GM19452 (cell line): ENCODE results near the gene CLN6.
"Not testable (repeated sequence)": the region's sequence is repeated elsewhere in the genome, so short reads cannot be mapped to it uniquely, and the experiment has no call there.

Source experiments
- ATAC-seq: cut with Tn5 transposase; IDR thresholded peaks from one replicate; pipeline ENCODE4 v1.9.1; 2021; ENCODE audit not compliant: unreplicated experiment

The CLN6 gene

DNA sequence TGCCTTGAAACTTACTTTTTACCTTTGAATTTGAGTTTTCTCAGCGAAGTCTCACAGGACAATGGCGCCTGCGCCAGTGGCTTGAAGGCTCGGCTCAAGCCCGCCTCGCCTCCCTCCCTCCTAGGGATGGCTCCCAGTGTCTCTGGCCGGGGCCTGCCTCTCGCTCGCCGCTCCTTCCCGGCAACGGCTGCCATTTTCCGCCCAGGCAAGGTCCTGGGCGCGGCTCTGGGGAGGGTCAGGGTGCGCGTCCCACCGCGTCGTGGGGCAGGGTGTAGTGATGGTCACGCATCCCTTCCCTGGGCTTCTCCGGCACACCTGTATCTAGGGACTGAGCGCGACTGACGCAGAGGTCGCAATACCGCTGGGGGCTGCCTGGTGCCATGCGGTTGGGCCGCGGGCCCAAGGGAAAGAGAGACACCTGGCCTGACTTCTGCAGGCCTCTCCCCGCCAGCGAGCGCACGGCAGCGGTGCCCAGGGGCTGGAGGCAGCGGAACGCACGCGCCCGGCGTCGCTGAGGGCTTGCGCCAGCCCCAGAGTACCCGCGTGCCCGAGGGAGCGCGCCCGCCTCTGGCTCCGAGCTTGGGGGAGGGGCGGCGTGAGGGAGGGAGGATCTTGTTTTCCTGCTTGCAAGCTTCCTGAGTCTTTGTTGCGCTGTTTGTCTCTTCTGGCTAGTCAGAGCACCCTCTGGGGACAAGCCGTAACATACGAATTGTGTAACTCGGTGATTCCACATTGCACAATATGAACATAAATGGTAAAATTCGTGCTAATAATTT, 27.3 kb upstream of the CLN6 start:
- no peak for ATAC-seq

DNA sequence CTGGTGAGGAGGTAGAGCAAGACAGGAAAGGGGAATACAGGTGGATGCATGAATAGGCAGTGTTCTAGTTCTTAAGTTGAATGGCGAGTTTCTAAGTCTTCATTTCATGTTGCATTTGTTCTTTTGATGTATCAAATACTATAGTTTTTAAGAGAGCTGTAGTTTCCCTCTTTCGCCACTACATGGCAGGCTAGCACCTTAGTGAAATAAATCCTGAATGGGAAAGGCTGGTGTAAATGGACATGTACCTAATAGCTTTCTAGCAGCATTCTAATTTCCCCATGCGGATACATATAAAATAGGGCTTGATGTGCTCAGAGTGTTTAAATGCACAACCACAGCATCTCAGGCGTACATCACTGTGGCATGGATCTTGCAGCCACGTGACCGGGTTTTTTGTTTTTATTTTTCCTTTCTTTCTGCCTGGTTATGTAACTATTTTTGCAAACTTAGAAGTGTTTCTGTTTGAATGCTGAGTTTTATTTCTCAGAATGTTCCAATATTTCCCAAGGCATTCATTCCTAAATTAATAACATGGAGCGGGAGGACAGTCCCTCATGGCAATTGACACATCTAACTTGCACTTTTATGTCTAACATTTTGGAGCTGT, 23.5 kb upstream of the CLN6 start:
- ATAC-seq, result no peak

DNA sequence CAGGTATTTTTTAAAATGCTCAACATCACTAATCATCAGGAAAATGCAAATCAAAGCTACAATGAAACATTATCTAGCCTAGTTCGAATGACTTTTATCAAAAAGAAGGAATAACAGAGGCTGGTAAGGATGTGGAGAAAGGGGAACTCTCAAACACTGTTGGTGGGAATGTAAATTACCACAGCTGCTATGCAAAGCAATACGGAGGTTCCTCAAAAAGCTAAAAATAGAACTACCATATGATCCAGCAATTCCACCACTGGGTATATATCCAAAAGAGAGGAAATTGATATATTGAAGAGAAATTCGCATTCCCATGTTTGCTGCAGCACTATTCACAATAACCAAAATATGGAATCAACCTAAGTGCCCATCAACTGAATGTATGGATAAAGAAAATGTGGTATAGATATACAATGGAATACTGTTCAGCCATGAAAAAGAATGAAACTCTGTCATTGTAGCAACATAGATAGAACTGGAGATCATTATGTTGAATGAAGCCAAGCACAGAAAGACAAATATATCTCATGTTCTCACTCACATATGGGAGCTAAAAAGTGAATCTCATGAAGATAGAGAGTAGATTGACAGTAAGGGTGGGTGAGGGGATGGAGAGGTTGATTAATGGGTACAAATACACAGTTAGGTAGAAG, 19.7 kb upstream of the CLN6 start:
- no peak for ATAC-seq

DNA sequence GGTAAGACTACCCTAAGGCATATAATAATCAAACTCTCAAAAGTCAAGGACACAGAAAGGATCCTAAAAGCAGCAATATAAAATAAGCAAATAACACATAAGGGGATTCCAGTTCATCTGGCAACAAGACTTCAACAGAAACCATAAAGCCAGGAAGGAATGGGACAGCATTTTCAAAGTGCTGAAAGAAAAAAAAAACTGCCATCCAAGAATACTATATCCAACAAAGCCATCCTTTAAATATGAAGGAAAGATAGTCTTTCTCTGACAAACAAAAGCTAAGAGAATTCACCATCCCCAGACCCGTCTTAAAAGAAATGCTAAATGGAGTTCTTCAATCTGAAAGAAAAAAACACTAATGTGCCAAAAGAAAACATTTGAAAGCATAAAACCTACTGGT, 14.7 kb upstream of the CLN6 start:
- ATAC-seq, result no peak

DNA sequence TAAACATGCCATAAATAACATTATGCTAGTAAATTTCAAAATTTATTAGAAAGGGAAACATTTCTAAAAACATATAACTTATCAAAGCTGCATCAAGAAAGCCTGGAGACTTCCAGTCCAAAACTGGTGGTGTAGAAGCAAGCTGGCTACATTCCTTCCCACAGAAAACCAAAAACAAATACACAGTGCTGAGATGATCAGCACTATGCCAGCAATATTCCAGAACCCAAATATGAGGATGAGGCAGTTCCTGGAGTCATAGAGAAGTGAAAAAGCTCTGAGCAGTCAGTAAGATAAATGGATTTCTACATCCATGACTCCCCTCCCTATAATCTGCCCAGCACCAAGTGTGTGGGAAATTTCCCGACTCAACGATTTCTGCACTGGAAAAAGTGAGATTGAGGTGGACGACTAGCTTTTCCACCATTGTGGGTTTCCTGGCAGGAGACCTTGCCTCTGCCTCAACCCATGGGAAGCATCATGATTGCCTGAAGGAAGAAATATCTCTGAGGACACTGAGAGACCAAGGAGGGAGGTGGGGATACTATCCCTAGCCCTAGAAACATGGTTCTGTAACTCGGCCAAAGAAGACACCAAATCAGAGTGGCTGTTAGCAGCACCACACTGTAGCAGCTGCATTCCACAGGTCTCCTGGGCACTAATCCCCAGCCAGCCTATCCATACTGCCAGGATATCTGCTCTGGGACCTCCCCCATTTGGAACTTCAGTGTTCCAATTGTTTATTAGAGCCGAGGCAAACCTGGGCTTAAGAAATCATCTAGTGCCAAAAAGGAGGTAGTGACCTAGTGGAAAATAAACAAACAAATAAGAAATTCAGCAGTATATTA, 11.8 kb upstream of the CLN6 start:
- no peak for ATAC-seq

DNA sequence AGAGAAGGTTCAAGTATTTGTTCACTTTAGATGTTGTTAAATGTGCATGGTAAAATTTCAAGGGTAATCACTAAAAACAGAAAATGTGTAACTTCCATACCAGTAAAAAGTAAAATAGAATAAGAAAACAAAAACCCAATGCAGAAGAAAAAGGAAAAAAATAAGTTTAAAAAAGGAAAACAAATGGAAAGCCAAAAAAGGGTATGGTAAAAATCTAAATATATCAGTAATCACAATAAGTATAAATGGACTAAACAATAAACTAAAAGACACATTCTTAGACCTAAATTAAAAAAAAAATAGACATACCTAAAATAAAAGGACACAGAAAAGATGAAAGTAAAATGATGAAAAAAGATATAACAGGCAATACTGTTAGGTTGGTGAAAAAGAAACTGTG, 9.5 kb upstream of the CLN6 start:
- ATAC-seq, result no peak

DNA sequence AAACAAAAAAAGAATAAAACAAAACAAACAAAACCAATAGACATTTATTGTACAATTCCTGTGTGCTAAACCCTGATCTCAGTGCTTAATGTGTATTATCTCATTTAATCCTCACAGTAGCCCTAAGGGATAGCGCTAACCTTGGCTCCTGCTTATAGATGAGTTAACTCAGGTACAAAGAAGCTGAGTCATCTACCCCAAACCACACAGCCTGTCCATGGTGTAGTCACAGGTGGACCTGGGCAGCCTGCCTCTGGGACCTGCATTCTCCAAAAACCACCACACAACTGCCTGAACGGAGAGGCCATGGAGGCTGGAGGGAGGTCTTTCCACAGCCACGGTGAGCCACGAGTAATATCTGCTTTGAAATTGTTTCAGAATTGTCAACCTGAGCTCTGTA, 5.5 kb upstream of the CLN6 start:
- ATAC-seq, result no peak

DNA sequence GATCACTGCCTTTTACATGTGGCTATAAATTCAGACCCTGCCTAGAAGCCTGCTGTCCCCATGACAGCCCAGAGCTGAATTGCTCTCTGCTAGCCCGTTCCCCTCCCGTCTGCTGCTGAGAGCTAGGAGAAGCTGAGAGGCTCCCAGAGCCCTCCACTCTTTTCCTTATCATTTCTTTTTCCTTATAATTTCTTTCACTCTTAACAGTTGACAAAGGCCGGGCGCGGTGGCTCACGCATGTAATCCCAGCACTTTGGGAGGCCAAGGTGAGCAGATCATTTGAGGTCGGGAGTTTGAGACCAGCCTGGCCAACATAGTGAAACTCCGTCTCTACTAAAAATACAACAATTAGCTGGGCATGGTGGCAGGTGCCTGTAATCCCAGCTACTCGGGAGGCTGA, 5.0 kb upstream of the CLN6 start:
- not testable (repeated sequence) for ATAC-seq

DNA sequence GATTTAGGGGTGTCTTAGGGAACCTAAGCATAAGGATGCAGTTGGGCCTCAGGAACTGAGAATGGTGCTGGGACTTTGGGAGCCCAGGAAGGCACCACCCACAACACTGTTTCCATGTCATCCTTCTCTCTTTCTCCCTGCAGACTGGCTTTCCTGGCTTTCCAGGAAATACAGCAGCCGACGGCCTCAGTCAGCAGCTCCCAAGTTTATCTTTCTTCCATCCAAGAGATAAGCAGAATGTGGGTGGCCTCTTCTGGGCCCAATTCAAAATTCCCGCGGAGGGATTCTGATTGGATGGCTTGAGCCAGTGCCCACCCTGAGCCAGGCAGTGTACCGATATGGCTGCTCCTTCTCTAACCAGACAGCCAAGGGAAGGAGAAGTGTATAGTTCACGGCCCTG, 4.5 kb upstream of the CLN6 start:
- no peak for ATAC-seq

DNA sequence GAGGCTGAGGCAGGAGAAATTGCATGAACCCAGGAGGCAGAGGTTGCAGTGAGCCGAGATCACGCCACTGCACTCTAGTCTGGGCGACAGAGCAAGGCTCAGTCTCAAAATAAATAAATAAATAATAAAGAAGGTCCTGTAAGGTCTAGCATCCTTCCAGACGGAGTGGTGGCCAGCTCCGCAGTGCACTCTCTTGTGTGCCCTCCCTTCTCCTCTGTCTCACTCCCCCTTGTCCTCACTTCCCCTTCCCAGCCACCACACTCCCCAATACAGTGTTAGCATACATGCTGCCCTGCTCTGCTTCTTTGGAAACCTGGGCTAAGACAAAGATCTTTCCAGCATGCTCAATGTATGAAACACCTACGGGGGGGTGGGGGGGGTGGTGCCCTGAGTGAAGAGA, 3.4 kb upstream of the CLN6 start:
- no peak for ATAC-seq

DNA sequence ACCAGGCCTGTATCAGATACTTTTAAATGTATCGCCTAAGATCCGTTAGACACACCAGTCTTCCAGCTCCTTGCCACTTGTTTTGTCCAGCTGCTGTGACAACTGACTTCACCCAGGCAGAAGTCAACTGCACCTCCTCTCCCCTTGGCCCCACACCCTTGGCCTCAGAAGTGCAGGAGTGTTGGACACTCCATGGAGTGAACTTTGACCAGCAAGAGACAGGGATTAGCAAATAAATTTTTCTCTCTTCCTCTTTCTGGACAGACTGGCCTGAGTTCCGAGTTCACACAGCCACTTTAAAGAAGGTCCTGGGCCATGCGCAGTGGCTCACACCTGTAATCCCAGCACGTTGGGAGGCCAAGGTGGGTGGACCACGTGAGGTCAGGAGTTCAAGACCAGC, 2.9 kb upstream of the CLN6 start:
- no peak for ATAC-seq

DNA sequence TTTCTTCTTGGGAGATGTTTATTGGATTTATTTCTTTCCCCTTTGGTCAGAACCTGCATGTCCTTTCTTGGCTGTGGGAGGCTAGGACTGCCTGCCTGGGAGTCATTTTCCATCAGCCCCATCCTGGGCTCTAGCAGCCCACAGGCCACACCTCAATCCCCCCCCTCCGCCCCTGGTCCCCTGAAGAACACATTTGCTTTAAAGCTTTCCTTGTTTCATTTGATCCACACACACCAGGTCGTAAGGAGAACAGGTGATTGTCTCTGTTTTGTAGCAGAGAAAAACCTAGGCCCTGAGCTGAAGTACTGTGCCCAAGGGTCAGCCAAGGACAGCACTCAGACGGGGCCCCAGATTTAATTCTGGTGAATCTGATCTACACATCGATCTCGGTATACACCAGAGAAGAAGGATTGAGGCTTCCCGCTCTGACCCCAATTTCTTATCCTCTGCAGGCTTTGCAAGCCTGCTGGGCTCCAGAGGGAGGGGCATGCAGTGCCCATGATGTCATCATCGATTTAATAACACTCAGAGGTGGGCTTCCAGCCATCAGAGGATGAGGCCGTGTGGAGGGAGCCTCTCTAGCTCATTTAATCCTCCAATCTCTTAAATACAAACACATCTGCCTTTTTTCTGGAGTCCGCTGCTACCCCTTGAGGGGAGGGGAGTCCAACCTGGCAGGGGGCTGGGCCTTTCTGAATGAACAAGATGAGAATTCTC, 1.7 kb upstream of the CLN6 start:
- ATAC-seq, result no peak

DNA sequence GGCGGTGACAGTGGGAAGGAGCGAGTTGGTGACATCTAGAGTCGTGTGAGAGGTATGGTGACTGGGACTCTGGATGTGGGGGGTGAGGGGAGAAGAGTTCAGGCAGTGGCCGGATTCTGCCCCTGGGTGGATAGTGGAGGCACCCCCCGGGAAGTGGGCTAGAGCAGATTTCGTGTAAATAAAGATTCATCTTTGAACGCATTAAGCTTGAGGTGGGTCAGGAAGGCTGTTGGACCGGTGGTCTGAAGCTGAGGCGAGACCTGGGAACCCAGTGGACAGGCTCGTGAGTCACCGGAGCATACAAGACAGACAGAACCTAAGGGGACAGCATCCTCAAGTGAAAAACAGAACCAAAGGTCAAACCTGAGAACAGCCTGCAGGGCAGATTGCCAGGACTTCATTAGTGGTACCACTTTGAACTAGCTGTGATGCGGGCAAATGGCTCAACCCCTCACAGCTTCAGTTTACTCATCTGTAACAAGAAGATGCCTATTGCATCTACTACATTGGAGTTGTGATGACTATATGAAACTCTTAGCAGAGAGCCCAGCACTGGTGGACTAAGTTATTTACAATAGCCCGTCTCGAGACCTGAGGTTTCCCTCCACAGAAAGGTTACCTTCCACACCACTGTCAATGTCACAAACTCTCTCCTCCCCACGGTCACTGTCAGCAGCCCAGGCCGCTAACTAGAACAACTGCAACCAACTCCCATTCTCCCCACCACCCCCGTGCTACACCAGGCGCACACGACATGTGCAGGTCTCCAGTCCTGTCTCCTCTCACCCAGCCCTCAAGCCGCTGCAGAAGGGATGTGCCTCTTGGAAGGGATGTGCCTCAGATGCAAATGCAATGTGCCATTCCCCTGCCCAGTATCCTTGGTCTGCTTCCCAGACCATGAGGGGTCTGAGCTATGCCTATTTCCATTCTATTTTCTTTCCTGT, 901 bp upstream of the CLN6 start:
- ATAC-seq, result peak; percentile 23

DNA sequence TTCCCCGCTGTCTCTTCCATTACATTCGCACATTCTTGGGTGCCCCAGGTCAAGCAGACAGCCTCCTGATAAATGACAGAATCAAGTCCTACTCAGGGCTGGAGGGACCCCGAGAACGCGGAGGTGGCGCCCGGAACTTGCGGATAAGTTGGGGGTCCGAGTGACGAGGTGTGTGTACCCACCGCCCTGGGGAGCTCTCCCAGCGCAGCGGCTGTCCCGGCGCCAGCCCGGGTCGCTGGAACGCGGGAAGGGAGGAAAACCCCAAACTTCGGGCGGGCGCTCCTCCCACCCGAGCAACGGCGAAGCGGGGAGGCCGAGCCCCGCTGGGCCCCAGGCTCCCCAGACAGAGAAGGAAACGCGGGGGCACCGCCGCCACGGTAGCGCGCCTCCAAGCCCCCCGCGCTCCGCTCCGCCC, 550 bp downstream of the CLN6 start:
- ATAC-seq, result peak; percentile 15

DNA sequence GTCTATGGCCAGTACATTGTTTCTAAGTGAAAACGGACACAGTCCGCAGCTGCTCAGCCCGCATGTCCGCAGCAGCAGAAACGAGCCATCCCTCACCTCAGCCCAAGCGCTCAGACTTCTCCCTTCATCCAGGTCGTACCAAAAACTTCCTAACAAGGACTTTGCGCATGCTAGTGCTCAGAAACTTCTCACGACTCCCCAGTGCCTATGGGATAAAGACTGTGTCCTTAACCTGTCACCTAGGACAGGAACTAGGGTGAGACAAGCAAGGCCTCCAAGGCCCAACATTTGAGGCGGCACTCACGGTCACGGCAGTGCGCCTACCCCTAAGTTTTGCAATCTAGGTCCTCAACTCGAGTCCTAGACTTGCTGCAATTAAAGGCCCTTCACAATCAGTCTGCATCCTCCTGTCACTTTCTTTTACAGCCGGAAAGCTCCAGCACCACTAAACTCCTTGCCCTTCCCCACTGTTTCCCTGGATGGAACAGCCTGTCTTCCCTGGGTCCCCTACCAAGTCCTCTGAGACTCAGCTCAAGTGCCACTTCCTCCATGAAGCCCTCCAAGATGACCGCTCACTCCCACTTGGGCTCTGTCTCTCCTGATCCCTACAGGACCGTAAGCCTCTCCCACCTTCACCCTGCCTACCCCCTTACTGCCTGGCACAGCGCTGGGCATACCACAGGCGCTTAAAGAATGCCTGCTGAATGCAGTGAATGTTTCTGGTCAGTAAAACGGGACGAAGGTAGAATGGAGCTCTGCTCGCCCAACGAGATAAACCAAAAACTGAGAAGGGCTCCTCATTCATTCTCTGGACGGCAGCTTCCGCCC, 1.2 kb downstream of the CLN6 start:
- ATAC-seq, result no peak

DNA sequence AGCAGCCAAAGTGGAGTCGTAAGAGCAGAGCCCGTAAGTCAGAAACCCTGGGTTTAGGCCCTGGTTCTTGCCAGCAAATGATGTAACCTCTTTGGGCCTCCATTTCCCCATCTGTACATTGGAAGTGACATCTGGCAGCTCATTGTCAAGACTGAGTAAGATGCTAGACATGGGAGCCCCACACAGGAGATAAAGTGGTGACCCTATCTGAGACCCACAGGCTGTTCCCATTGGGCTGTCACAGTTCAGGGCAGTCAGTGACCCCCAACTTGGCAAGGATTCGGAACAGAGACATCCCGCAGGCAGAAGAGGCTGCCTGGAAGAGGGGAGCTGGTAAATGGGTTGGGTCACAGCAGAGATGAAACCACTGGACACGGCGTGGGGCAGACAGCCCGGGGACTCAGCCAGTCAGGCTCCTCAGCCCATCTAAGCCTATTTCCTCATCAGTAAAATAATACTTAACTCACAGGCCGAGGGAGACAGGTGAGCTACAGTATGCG, 1.8 kb downstream of the CLN6 start:
- no peak for ATAC-seq

DNA sequence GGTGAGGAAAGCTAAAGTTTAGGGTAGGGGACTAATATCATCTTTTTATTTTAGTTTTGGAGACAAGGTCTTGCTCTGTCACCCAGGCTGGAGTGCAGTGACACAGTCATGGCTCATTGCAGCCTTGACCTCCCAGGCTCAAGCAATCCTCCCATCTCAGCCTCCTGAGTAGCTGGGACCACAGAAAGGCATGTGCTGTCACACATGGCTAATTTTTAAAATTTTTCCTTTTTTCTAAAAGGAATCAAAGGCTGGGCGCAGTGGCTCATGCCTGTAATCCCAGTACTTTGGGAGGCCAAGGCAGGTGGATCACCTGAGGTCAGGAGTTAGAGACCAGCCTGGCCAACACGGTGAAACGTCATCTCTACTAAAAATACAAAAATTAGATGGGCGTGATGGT, 4.1 kb downstream of the CLN6 start:
- ATAC-seq, result not testable (repeated sequence)

DNA sequence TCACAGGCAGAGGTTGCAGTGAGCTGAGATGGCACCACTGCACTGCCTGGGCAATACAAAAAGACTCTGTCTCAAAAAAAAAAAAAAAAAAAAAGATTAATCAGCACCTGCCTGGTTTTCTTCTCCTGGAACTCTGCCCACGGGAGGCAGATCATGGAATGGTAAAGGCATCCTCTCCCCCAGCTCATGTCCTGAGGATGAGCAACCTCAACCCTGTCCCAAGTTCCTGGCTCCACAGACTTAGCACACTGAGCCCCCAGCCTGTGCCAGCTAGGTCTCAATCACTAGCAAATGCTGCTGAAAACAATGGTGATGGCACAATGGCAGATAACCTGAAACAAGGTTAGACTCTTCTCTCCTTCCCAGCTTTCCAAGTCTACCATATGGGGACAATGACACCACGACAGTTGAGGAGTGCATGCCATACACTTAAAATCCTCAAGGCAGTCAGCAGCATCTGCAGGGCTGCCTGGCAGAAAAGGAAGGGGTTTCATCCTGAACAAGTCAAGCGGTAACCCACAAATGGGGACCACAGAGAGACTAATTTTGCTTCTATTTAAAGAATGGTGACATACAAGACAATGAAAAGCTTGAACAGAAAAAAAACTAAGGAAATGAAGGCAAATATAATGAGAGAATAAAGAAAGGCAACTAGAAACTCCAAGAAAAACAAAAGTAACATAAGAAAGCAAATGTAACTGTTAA, 4.8 kb downstream of the CLN6 start:
- ATAC-seq, result no peak
